NCI-H187 (cell line): ENCODE measurements around the gene STBD1.
"Not testable (repeated sequence)": the region's sequence is repeated elsewhere in the genome, so short reads cannot be mapped to it uniquely, and the experiment has no call there.

ENCODE experiments used
- DNase-seq, 2 experiments: peaks; one replicate each; lab custom pipeline; 2025; lab: John Stamatoyannopoulos, UW

Gene STBD1

GRCh38 chr4:76322236-76322635 lies 15.7 kb downstream of the STBD1 start:
- no peak for DNase-seq

GRCh38 chr4:76325072-76325471 lies 18.5 kb downstream of the STBD1 start:
- DNase-seq = no peak

GRCh38 chr4:76326515-76326914 lies 20.0 kb downstream of the STBD1 start:
- no peak for DNase-seq

- DNase-seq = no peak
Measured at GRCh38 chr4:76334885-76335284, 28.4 kb downstream of the STBD1 start.

- DNase-seq = no peak
Measured at GRCh38 chr4:76339364-76339763, 32.8 kb downstream of the STBD1 start.

- no peak for DNase-seq
Measured at GRCh38 chr4:76341063-76341462, 34.5 kb downstream of the STBD1 start.

GRCh38 chr4:76342191-76342590 lies 35.7 kb downstream of the STBD1 start:
- DNase-seq = peak; percentile 22 to 78

GRCh38 chr4:76342803-76343202 lies 36.3 kb downstream of the STBD1 start:
- DNase-seq = no peak

GRCh38 chr4:76354517-76355473 lies 48.3 kb downstream of the STBD1 start:
- no peak for DNase-seq

- no peak for DNase-seq
Measured at GRCh38 chr4:76357981-76358380, 51.4 kb downstream of the STBD1 start.

- DNase-seq = not testable (repeated sequence)
Measured at GRCh38 chr4:76359881-76360466, 53.4 kb downstream of the STBD1 start.
